Small intestine (tissue), 7 donors: Measurements from ENCODE around the gene HES6. TPM values are rescaled to one million over a fixed set of nuclear protein-coding genes. Genes with fewer than 3 reads are reported as not detected.
A peak's percentile ranks its signal among the peaks of the same experiment; 100 is the strongest.

ENCODE experiments used
- DNase-seq, 2 donors: peaks; one replicate each; pipeline versions ENCODE4 v3.0.0 to v3.0.0-alpha.2; 2013
- FAIRE-seq: peaks from 2 replicates; lab custom pipeline; 2012; peaks lifted over from hg19 to GRCh38; lab: Jason Lieb, UNC
- H3K27ac ChIP-seq, 3 donors: one replicate each; pipeline ENCODE4 v1.5.1; 2013; ENCODE audit warnings: low read length in 2 of 3, mild to moderate bottlenecking in 2 of 3, control low read depth in 1 of 3, inconsistent platforms in 1 of 3, low read depth in 1 of 3, moderate library complexity in 1 of 3
- H3K27me3 ChIP-seq, 3 donors: one replicate each; pipeline ENCODE4 v1.6.1; 2013; ENCODE audit warnings: low read length in 3 of 3, inconsistent platforms in 1 of 3; ENCODE audit not compliant: control insufficient read depth in 3 of 3, insufficient read depth in 3 of 3
- H3K36me3 ChIP-seq, 3 donors: one replicate each; pipeline ENCODE4 v1.6.1; 2013; ENCODE audit warnings: low read length in 3 of 3, inconsistent platforms in 1 of 3, low read depth in 1 of 3, mild to moderate bottlenecking in 1 of 3, moderate library complexity in 1 of 3; ENCODE audit not compliant: control insufficient read depth in 3 of 3, insufficient read depth in 2 of 3
- H3K4me1 ChIP-seq, 3 donors: one replicate each; pipeline ENCODE4 v1.6.1; 2013; ENCODE audit warnings: low read length in 2 of 3, inconsistent platforms in 1 of 3, low read depth in 1 of 3, mild to moderate bottlenecking in 1 of 3, moderate library complexity in 1 of 3; ENCODE audit not compliant: control insufficient read depth in 3 of 3, insufficient read depth in 2 of 3
- H3K4me3 ChIP-seq, 3 donors: one replicate each; pipeline ENCODE4 v1.5.1; 2013; ENCODE audit warnings: low read length in 3 of 3, control low read depth in 1 of 3, inconsistent platforms in 1 of 3, low read depth in 1 of 3, mild to moderate bottlenecking in 1 of 3, moderate library complexity in 1 of 3
- H3K9me3 ChIP-seq, 2 donors: one replicate each; pipeline ENCODE4 v1.6.1; 2013; ENCODE audit warnings: low read depth in 1 of 2, low read length in 1 of 2; ENCODE audit not compliant: control insufficient read depth in 2 of 2, insufficient read depth in 1 of 2
- WGBS, 3 donors: extraction: QIAGEN DNeasy Blood & Tissue Kit; methylation state at CpG; one replicate each; pipeline ENCODE4 v1.1.7; 2013; 5-methylcytosine and 5-hydroxymethylcytosine counted together
- polyA plus RNA-seq, 4 donors: library from polyadenylated mRNA; stranded (reverse) in 3 of 4; unstranded in 1 of 4; fragments of 200-250 nt in 3 of 4; fragments of 120-200 nt in 1 of 4; gene quantifications; one replicate each; pipeline versions ENCODE4 v1.2.1 to v1.2.3, GENCODE V29; 2013
- donor health status: healthy with polysubstance abuse.
- donor health status: control.
- donor health status: control.
- donor health status: Bipolar disorder and iron deficiency.
- donor health status: healthy.

HES6 gene
- polyA plus RNA-seq, 4 donors = 18.2 to 94.3 (median 29.5) TPM

DNA sequence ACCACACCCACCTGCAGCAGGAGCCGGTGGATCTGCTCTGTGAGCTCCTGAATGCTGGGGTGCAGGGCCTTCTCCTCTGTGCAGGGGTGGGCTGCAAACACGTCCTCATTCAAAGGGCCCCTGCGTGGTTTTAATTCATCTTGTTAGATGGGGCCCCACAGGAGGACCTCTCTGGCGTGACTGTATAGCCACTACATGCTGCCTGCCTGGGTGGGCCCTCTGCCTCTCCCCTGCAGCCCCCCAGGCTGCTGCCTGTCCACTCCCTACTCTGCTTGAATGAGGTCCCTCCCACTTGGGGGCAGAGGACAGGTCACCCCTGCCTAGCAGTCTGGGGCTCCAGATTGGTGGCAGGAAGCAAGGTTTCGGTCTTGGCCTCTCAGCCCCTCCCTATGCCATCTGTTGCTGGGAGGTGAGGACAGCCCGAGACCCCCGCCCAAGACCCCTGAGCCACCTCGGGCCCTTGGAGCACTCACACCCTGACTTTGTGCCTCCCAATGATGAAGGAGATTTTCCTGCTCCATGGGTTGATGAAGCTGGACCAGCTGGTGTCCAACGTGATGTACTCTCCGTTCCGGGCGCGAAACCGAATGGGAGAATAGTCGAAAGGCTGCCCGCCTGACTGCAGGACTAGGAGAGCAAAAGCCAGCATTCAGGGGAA, 22.0 kb upstream of the HES6 start:
- DNase-seq = no peak
- 91 to 92% (median 91%) methylated on average over 16 of the region's 16 CpGs for WGBS, 3 donors

DNA sequence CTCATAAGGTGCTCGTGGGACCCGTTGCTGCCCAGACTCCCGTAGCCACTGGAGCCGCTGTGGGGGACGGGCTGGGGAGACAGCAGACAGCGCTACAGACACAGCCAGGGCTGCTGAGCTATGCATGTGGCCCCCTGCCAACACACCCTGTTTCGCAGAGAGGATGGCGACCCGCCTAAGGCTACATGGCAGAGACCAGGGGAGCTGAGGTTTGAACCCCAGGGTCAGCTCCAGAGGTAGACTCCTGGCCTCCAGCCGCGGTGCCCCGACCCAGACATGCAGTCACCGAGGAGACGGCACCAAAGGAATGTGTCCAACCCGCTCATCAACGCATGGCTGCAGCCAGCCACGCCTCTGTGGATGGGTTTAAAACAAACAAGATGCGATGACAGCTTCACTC, 21.0 kb upstream of the HES6 start:
- Histone ChIP-seq H3K4me3 (no peak overlapping the region), H3K4me1 (peaks cover 0 to 46% (median 0%) of the 10 kb centered on the region in 3 donors), H3K27ac (peak overlapping the region in 1 of 3 donors; percentile 11), H3K27me3 (no peaks in the 10 kb centered on the region), H3K9me3 (no peaks in the 10 kb centered on the region), H3K36me3 (peaks cover 0 to 84% (median 9%) of the 10 kb centered on the region in 3 donors)
- WGBS, 3 donors = 85 to 93% (median 87%) methylated on average over 17 to 18 of the region's 18 CpGs
- peak in 1 of 2 donors; percentile 42 for DNase-seq
- no peak for FAIRE-seq

More for the DNA sequence above, 22.0 kb upstream of the HES6 start:
- Histone ChIP-seq H3K4me1 (peaks cover 0 to 46% (median 0%) of the 10 kb centered on the region in 3 donors), H3K4me3 (no peak overlapping the region), H3K27ac (peak overlapping the region in 1 of 3 donors; percentile 73), H3K27me3 (no peaks in the 10 kb centered on the region), H3K9me3 (no peaks in the 10 kb centered on the region), H3K36me3 (peaks cover 0 to 82% (median 8%) of the 10 kb centered on the region in 3 donors)
- no peak for FAIRE-seq

GRCh38 chr2:238259061-238260020, 19.5 kb upstream of the HES6 start:
- Histone ChIP-seq H3K27ac (no peak overlapping the region), H3K27me3 (no peaks in the 10 kb centered on the region), H3K36me3 (peaks cover 3 to 88% (median 14%) of the 10 kb centered on the region in 3 donors), H3K9me3 (no peaks in the 10 kb centered on the region), H3K4me1 (peaks cover 0 to 43% (median 0%) of the 10 kb centered on the region in 3 donors), H3K4me3 (no peak overlapping the region)
- DNase-seq = no peak
- WGBS, 3 donors = 85 to 89% (median 86%) methylated on average over 21 of the region's 21 CpGs
- no peak for FAIRE-seq

- WGBS, 3 donors = 84 to 91% (median 85%) methylated on average over 15 of the region's 15 CpGs
- Histone ChIP-seq H3K4me1 (peaks cover 0 to 31% (median 0%) of the 10 kb centered on the region in 3 donors), H3K9me3 (no peaks in the 10 kb centered on the region), H3K4me3 (no peak overlapping the region), H3K27ac (no peak overlapping the region), H3K36me3 (peaks cover 9 to 91% (median 14%) of the 10 kb centered on the region in 3 donors), H3K27me3 (no peaks in the 10 kb centered on the region)
- FAIRE-seq (no peak), DNase-seq (no peak)
Measured at GRCh38 chr2:238257786-238258700, 18.2 kb upstream of the HES6 start.

- H3K9me3 ChIP-seq = no peaks in the 10 kb centered on the region
- peaks cover 0 to 17% (median 0%) of the 10 kb centered on the region in 3 donors for H3K4me1 ChIP-seq
- H3K4me3 ChIP-seq = no peak overlapping the region
- H3K36me3 ChIP-seq = peaks cover 14 to 92% (median 15%) of the 10 kb centered on the region in 3 donors
- FAIRE-seq (no peak), DNase-seq (peak; percentile 91 to 93)
- WGBS, 3 donors = 47 to 61% (median 52%) methylated on average over 18 of the region's 18 CpGs
- no peaks in the 10 kb centered on the region for H3K27me3 ChIP-seq
- H3K27ac ChIP-seq = no peak overlapping the region
Measured at GRCh38 chr2:238256594-238257104, 16.8 kb upstream of the HES6 start.

- Histone ChIP-seq H3K36me3 (peaks cover 14 to 91% (median 15%) of the 10 kb centered on the region in 3 donors), H3K27ac (no peak overlapping the region), H3K9me3 (no peaks in the 10 kb centered on the region), H3K27me3 (no peaks in the 10 kb centered on the region), H3K4me1 (peaks cover 0 to 12% (median 0%) of the 10 kb centered on the region in 3 donors), H3K4me3 (no peak overlapping the region)
- DNase-seq (no peak), FAIRE-seq (no peak)
- 90 to 96% (median 95%) methylated on average over 6 of the region's 6 CpGs for WGBS, 3 donors
Measured at GRCh38 chr2:238256111-238256510, 16.3 kb upstream of the HES6 start.

- H3K4me3 ChIP-seq = no peak overlapping the region
- no peak overlapping the region for H3K27ac ChIP-seq
- H3K27me3 ChIP-seq = no peaks in the 10 kb centered on the region
- no peak for DNase-seq
- no peak for FAIRE-seq
- no peaks in the 10 kb centered on the region for H3K9me3 ChIP-seq
- H3K36me3 ChIP-seq = peaks cover 13 to 91% (median 15%) of the 10 kb centered on the region in 3 donors
- 94 to 96% (median 95%) methylated on average over 8 of the region's 8 CpGs for WGBS, 3 donors
- H3K4me1 ChIP-seq = peaks cover 0 to 7% (median 0%) of the 10 kb centered on the region in 3 donors
Measured at GRCh38 chr2:238255636-238256035, 15.8 kb upstream of the HES6 start.
